Natural killer cell (primary cell): ENCODE results near the gene TMEM186. TPM values are rescaled to one million over a fixed set of nuclear protein-coding genes. Genes with fewer than 3 reads are reported as not detected.

Source experiments
- ATAC-seq, 3 donors: fragments of 150-1000 bp in 2 of 3; fragments of 200-7000 bp in 1 of 3; cut with Tn5 transposase; 1 replicate in 1 of 3; 2 replicates in 2 of 3; pipeline ENCODE4 v1.10.0; 2021; ENCODE audit warnings: mild to moderate bottlenecking in 2 of 3, moderate library complexity in 2 of 3
- DNase-seq, 2 donors: peaks; one replicate each; pipeline versions ENCODE4 v3.0.0 to v3.0.0-alpha.2; 2013 to 2021; ENCODE audit warnings: mixed read lengths in 1 of 2
- H3K27ac ChIP-seq: one replicate; pipeline ENCODE4 v1.5.1; 2013; ENCODE audit warnings: mild to moderate bottlenecking, low read length
- H3K27me3 ChIP-seq: one replicate; pipeline ENCODE4 v1.6.1; 2013; ENCODE audit warnings: low read length; ENCODE audit not compliant: control insufficient read depth, insufficient read depth
- H3K36me3 ChIP-seq: one replicate; pipeline ENCODE4 v1.6.1; 2013; ENCODE audit warnings: low read length; ENCODE audit not compliant: control insufficient read depth, insufficient read depth
- H3K4me1 ChIP-seq: one replicate; pipeline ENCODE4 v1.6.1; 2013; ENCODE audit warnings: low read length; ENCODE audit not compliant: control insufficient read depth, insufficient read depth
- H3K4me3 ChIP-seq: one replicate; pipeline ENCODE4 v1.5.1; 2013; ENCODE audit warnings: low read length
- H3K9me3 ChIP-seq: one replicate; pipeline ENCODE4 v1.6.1; 2013; ENCODE audit warnings: low read length; ENCODE audit not compliant: control insufficient read depth, insufficient read depth
- H3K27ac Mint-ChIP-seq, 2 donors: one replicate each; pipeline ENCODE4 v1.8.0; 2022; ENCODE audit warnings: mild to moderate bottlenecking in 2 of 2, mixed read lengths in 2 of 2, moderate library complexity in 1 of 2
- H3K27me3 Mint-ChIP-seq, 2 donors: one replicate each; pipeline ENCODE4 v1.8.0; 2022; ENCODE audit warnings: low read depth in 2 of 2, mixed read lengths in 2 of 2
- H3K36me3 Mint-ChIP-seq: one replicate; pipeline ENCODE4 v1.8.0; 2022; ENCODE audit warnings: mixed read lengths
- H3K4me1 Mint-ChIP-seq, 2 donors: one replicate each; pipeline ENCODE4 v1.8.0; 2022; ENCODE audit warnings: mixed read lengths in 2 of 2
- H3K4me3 Mint-ChIP-seq: one replicate; pipeline ENCODE4 v1.8.0; 2022; ENCODE audit warnings: mild to moderate bottlenecking, moderate library complexity, mixed read lengths
- H3K9me3 Mint-ChIP-seq, 2 donors: one replicate each; pipeline ENCODE4 v1.8.0; 2022; ENCODE audit warnings: mixed read lengths in 2 of 2
- CTCF ChIP-seq: fragments of 200-600 bp; IDR thresholded peaks from one replicate; pipeline ENCODE4 v1.8.0; 2022; ENCODE audit warnings: antibody characterized with exemption
- WGBS: methylation state at CpG from one replicate; pipeline ENCODE4 v1.1.7; 2013; ENCODE audit warnings: missing lambda C conversion rate; ENCODE audit not compliant: insufficient coverage; 5-methylcytosine and 5-hydroxymethylcytosine counted together
- intact Hi-C: fragments of 100-400 bp; cut with micrococcal nuclease; formaldehyde crosslinking; loops from one replicate; pipeline ENCODE4 v1.14.2; 2022
- total RNA-seq, 4 donors: library from RNA; stranded (reverse); fragments of 120-200 nt in 1 of 4; gene quantifications; one replicate each; pipeline versions ENCODE4 v1.2.3 to v1.2.4, GENCODE V29; 2013 to 2022

TMEM186 gene
- total RNA-seq, 3 donors from 2014 or later (not counting 1 experiment from before 2014, with no cell fraction given), result 3.0 to 5.2 (median 4.1) TPM

DNA sequence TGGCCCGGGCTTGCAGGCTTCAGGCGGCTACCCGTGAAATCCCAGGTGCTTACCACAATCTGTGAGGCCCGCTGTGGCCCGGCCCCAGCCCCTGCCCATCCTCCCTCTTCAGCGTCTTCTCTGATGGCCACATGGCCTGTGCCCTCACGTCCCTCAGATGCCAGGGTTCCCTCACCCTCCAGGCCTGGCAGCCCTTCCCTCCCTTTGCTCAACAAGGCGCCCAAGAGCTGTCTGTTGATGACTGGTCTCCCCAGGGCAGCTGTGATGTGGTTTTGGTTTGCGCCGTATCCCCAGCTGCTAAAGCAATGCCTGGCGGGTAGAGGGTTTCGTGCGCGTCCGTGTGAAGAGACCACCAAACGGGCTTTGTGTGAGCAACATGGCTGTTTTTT, 35.3 kb upstream of the TMEM186 start:
- H3K27ac Mint-ChIP-seq, result peak overlapping the region in 1 of 2 donors; percentile 22
- H3K9me3 ChIP-seq, result no peaks in the 10 kb centered on the region
- peak overlapping the region; percentile 14 for H3K4me3 Mint-ChIP-seq
- intact Hi-C loops, result no loop called here
- H3K36me3 ChIP-seq, result peaks cover 19% of the 10 kb centered on the region
- no peak overlapping the region for H3K27ac ChIP-seq
- no peak for TF ChIP-seq CTCF
- ATAC-seq (peak in 2 of 3 donors; percentile 46 to 51), DNase-seq (no peak)
- H3K4me1 ChIP-seq, result peaks cover 9% of the 10 kb centered on the region
- H3K36me3 Mint-ChIP-seq, result no peaks in the 10 kb centered on the region
- WGBS, result 58% methylated on average over 16 of the region's 16 CpGs
- H3K4me1 Mint-ChIP-seq, result peaks cover 0 to 22% of the 10 kb centered on the region in 2 donors
- H3K27me3 Mint-ChIP-seq, result no peaks in the 10 kb centered on the region
- no peaks in the 10 kb centered on the region for H3K9me3 Mint-ChIP-seq
- no peak overlapping the region for H3K4me3 ChIP-seq
- H3K27me3 ChIP-seq, result no peaks in the 10 kb centered on the region

DNA sequence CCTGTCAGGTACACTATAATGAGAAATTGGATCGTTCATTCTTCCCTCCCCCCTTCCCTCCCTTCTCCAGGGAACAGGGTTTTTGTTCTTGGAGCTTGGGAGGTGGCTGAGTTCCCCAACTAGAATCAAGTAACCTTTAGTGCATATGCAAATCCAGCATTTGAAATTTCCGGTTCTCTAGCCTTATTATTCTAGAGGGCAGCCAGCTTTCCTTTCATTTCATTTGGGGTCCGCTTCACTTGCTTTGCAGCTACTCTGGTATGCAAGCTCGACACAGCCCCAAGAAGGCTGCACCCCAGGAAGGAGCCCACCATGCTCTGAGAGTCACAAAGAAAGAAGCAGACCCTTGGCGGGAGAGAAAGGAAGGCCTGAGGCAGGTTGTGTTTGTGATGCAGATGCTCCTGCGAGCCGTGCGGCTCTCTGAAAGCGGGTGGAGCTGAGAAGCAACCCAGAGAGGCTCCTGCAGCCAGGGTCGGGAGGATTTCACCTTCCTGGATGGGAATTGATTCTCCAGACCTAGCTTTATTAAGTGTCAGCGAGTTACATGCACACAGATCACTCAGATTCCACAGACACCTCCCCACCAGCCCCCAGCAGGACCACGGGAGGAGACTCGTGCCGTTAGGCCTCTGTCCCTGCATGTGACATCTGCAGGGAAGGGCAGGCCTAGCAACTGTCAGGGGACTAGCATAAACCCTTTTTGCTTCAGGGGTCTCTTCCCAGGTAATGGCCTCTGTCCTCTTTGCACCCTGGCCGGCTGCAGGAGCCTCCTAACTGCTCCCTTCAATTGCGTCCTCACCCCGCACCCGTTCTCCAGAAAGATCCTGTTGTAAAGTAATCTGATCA, 34.7 kb upstream of the TMEM186 start:
- no peaks in the 10 kb centered on the region for H3K27me3 Mint-ChIP-seq
- Histone ChIP-seq H3K27ac (no peak overlapping the region), H3K27me3 (no peaks in the 10 kb centered on the region), H3K9me3 (no peaks in the 10 kb centered on the region), H3K4me1 (peaks cover 9% of the 10 kb centered on the region), H3K36me3 (peaks cover 19% of the 10 kb centered on the region), H3K4me3 (no peak overlapping the region)
- H3K4me1 Mint-ChIP-seq, result peaks cover 0 to 22% of the 10 kb centered on the region in 2 donors
- ATAC-seq (no peak), DNase-seq (no peak)
- TF ChIP-seq CTCF, result no peak
- no peaks in the 10 kb centered on the region for H3K36me3 Mint-ChIP-seq
- peak overlapping the region in 1 of 2 donors; percentile 22 for H3K27ac Mint-ChIP-seq
- WGBS, result 91% methylated on average over 17 of the region's 18 CpGs
- intact Hi-C loops, result no loop called here
- no peak overlapping the region for H3K4me3 Mint-ChIP-seq
- no peaks in the 10 kb centered on the region for H3K9me3 Mint-ChIP-seq

DNA sequence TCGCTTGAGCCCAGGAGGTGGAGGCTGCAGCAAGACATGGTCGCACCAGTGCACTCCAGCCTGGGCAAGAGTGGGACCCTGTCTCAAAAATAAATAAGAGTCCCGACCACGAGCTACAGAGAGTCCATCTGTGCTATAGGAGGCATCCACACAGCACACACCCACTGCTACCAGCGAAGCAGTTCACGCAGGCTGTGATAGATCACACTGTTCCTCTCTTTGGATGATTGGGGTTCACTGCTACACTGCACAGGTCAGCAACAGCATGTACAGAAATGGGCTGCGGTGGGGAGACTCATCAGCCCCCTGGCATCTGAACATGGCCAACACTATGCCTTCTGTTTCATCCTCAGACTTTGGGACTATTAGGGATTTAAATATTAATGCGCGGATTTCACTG, 34.0 kb upstream of the TMEM186 start:
- peaks cover 19% of the 10 kb centered on the region for H3K36me3 ChIP-seq
- peaks cover 0 to 22% of the 10 kb centered on the region in 2 donors for H3K4me1 Mint-ChIP-seq
- no peak overlapping the region for H3K4me3 ChIP-seq

More for the DNA sequence above, 34.0 kb upstream of the TMEM186 start:
- no peaks in the 10 kb centered on the region for H3K9me3 Mint-ChIP-seq
- H3K27me3 Mint-ChIP-seq, result no peaks in the 10 kb centered on the region
- Histone ChIP-seq H3K9me3 (no peaks in the 10 kb centered on the region), H3K4me1 (peaks cover 9% of the 10 kb centered on the region), H3K27ac (no peak overlapping the region), H3K27me3 (no peaks in the 10 kb centered on the region)
- DNase-seq, result no peak
- no peak overlapping the region for H3K4me3 Mint-ChIP-seq
- TF ChIP-seq CTCF, result no peak
- 99% methylated on average over 8 of the region's 9 CpGs for WGBS
- ATAC-seq, result no peak
- intact Hi-C loops, result no loop called here
- H3K36me3 Mint-ChIP-seq, result no peaks in the 10 kb centered on the region
- H3K27ac Mint-ChIP-seq, result no peak overlapping the region
